ENCODE measurements around the gene SDR42E1. TPM values are rescaled to one million over a fixed set of nuclear protein-coding genes. Genes with fewer than 3 reads are reported as not detected.
"Not testable (repeated sequence)": the region's sequence is repeated elsewhere in the genome, so short reads cannot be mapped to it uniquely, and the experiment has no call there.

Gene SDR42E1
- total RNA-seq, 2 donors from 2014 or later = 0.41 to 0.56 TPM

DNA sequence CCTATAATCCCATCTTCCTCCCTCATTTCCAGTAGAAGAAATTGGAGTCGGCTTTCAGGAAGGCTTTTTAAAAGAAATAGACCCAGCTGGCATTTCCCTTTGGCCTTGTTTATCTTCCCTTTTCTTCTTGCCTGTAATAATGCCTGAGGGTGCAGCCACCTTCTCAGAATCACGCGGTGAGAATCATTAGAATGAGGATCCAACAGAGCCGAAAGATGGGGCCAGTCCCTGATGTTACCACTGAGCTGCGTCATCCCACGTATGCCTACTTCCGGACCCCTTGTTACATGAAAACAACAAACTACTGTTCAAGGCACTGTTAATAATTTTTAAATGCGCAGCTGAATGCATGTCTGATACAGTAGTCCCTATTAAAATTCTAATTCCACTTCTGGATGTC lies 24.1 kb downstream of the SDR42E1 start:
- Histone ChIP-seq H3K4me1 (ENCODE audit: control insufficient read depth in 1 of 2, low read depth in 2 of 2) (no peaks in the 10 kb centered on the region), H3K9me3 (no peaks in the 10 kb centered on the region), H3K27ac (no peak overlapping the region), H3K27me3 (replicated peaks; ENCODE audit: insufficient read depth) (no peaks in the 10 kb centered on the region), H3K36me3 (no peaks in the 10 kb centered on the region), H3K4me3 (no peak overlapping the region)
- no peak for ATAC-seq (ENCODE audit: insufficient number of reproducible peaks, low FRiP score, low read depth)
- no peak for DNase-seq (ENCODE audit: low spot score)
- no peak for TF ChIP-seq CTCF (IDR thresholded peaks at IDR 0.05)

- H3K27ac ChIP-seq; H3K27me3 ChIP-seq (replicated peaks; ENCODE audit: insufficient read depth); DNase-seq (ENCODE audit: low spot score); H3K4me1 ChIP-seq (ENCODE audit: control insufficient read depth in 1 of 2, low read depth in 2 of 2); H3K36me3 ChIP-seq; H3K4me3 ChIP-seq; H3K9me3 ChIP-seq; ATAC-seq (ENCODE audit: insufficient number of reproducible peaks, low FRiP score, low read depth): not testable (repeated sequence)
Observed at GRCh38 chr16:81977335-81977942, 33.8 kb downstream of the SDR42E1 start.

DNA sequence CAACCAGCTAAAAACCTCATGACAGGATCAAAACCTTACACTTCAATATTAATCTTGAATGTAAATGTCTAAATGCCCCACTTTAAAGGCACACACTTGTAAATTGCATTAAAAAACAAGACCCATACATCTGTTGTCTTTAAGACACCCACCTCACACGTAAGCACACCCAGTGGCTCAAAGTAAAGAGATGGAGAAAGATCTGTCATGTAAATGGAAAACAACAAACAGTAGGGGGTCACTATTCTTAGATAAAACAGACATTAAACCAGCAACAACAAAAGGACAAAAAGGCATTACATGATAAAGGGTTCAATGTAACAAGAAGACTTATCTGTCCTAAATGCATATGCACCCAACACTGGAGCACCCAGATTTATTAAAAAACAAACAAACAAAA lies 35.6 kb downstream of the SDR42E1 start:
- no peak overlapping the region for H3K4me3 ChIP-seq
- H3K27ac ChIP-seq = no peak overlapping the region
- ATAC-seq (ENCODE audit: insufficient number of reproducible peaks, low FRiP score, low read depth) (no peak), DNase-seq (ENCODE audit: low spot score) (no peak)
- H3K4me1 ChIP-seq (ENCODE audit: control insufficient read depth in 1 of 2, low read depth in 2 of 2) = no peaks in the 10 kb centered on the region
- no peaks in the 10 kb centered on the region for H3K27me3 ChIP-seq (replicated peaks; ENCODE audit: insufficient read depth)
- H3K36me3 ChIP-seq = no peaks in the 10 kb centered on the region
- no peak for TF ChIP-seq CTCF (IDR thresholded peaks at IDR 0.05)
- H3K9me3 ChIP-seq = peaks cover 4% of the 10 kb centered on the region

DNA sequence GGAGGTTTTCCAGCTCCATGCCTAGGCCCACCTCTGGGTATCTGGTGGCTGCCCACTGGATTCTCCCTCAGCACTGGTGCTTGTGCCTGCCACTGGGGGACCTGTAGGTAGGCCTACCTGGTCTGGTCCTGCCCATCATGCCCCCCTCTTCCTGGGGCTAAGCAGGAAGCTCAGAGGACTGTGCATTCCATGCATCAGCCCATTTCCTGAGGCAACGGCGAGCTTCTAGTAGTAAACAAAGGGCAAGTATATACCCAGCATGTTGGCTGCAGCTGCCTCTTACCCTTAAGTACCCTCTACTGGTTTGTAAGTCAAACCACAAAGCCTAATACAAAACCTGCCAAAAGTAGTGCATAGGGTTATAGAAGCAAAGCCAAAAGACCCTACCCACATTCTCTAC lies 37.5 kb downstream of the SDR42E1 start:
- Histone ChIP-seq H3K36me3 (no peaks in the 10 kb centered on the region), H3K27me3 (replicated peaks; ENCODE audit: insufficient read depth) (no peaks in the 10 kb centered on the region), H3K9me3 (peaks cover 4% of the 10 kb centered on the region), H3K4me3 (no peak overlapping the region), H3K4me1 (ENCODE audit: control insufficient read depth in 1 of 2, low read depth in 2 of 2) (no peaks in the 10 kb centered on the region), H3K27ac (no peak overlapping the region)
- TF ChIP-seq CTCF (IDR thresholded peaks at IDR 0.05) = no peak
- no peak for ATAC-seq (ENCODE audit: insufficient number of reproducible peaks, low FRiP score, low read depth)
- no peak for DNase-seq (ENCODE audit: low spot score)

GRCh38 chr16:81971853-81972252 lies 39.4 kb downstream of the SDR42E1 start:
- DNase-seq (ENCODE audit: low spot score) (no peak), ATAC-seq (ENCODE audit: insufficient number of reproducible peaks, low FRiP score, low read depth) (no peak)
- no peaks in the 10 kb centered on the region for H3K4me1 ChIP-seq (ENCODE audit: control insufficient read depth in 1 of 2, low read depth in 2 of 2)
- no peaks in the 10 kb centered on the region for H3K36me3 ChIP-seq
- no peak overlapping the region for H3K4me3 ChIP-seq
- TF ChIP-seq CTCF (IDR thresholded peaks at IDR 0.05) = no peak
- no peaks in the 10 kb centered on the region for H3K27me3 ChIP-seq (replicated peaks; ENCODE audit: insufficient read depth)
- H3K9me3 ChIP-seq = peaks cover 4% of the 10 kb centered on the region
- no peak overlapping the region for H3K27ac ChIP-seq

DNA sequence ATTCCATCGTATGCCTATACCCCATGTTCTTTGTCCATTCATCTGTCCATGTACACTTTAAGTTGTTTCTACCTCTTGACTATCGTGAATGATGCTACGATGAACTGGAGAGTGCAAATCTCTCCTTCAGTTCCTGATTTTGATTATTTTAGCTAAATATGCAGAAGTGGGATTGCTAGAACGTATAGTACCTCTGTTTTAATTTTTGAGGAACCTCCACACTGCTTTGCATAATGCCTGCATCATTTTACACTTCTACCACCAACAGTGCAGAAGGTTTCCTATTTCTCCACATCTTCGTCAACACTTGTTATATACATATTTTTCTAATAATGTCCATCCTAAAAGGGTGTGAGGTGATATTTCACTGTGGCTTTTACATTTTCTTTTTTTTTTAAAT lies 43.9 kb downstream of the SDR42E1 start:
- DNase-seq (ENCODE audit: low spot score) (no peak), ATAC-seq (ENCODE audit: insufficient number of reproducible peaks, low FRiP score, low read depth) (no peak)
- no peak overlapping the region for H3K27ac ChIP-seq
- TF ChIP-seq CTCF (IDR thresholded peaks at IDR 0.05) = no peak
- no peaks in the 10 kb centered on the region for H3K9me3 ChIP-seq
- no peaks in the 10 kb centered on the region for H3K27me3 ChIP-seq (replicated peaks; ENCODE audit: insufficient read depth)
- no peaks in the 10 kb centered on the region for H3K36me3 ChIP-seq
- H3K4me1 ChIP-seq (ENCODE audit: control insufficient read depth in 1 of 2, low read depth in 2 of 2) = no peaks in the 10 kb centered on the region
- H3K4me3 ChIP-seq = no peak overlapping the region

Data from thoracic aorta (tissue), 2 donors.